BLaER1 (cell line): ENCODE data around the gene PGBD5.

Experiments used
- H3K27ac ChIP-seq: shearing (Covaris generic); formaldehyde crosslinking; 2 replicates; pipeline ENCODE4 v1.8.1; 2022
- H3K27me3 ChIP-seq: shearing (Covaris generic); formaldehyde crosslinking; 2 replicates; pipeline ENCODE4 v1.8.1; 2022
- H3K36me3 ChIP-seq: shearing (Covaris generic); formaldehyde crosslinking; 2 replicates; pipeline ENCODE4 v1.8.1; 2022
- H3K4me1 ChIP-seq: shearing (Covaris generic); formaldehyde crosslinking; 2 replicates; pipeline ENCODE4 v1.8.1; 2022
- H3K4me2 ChIP-seq: shearing (Covaris generic); formaldehyde crosslinking; 2 replicates; pipeline ENCODE4 v1.8.1; 2022
- H3K4me3 ChIP-seq: shearing (Covaris generic); formaldehyde crosslinking; 2 replicates; pipeline ENCODE4 v1.8.1; 2022
- H3K9ac ChIP-seq: shearing (Covaris generic); formaldehyde crosslinking; 2 replicates; pipeline ENCODE4 v1.8.1; 2022
- H3K9me3 ChIP-seq: shearing (Covaris generic); formaldehyde crosslinking; 2 replicates; pipeline ENCODE4 v1.8.1; 2022
- H4K20me1 ChIP-seq: shearing (Covaris generic); formaldehyde crosslinking; 2 replicates; pipeline ENCODE4 v1.8.1; 2022
- Cebpa-rat ChIP-seq: shearing (Covaris generic); IDR thresholded peaks from 2 replicates; pipeline ENCODE4 v1.8.1; 2022

The PGBD5 gene

DNA sequence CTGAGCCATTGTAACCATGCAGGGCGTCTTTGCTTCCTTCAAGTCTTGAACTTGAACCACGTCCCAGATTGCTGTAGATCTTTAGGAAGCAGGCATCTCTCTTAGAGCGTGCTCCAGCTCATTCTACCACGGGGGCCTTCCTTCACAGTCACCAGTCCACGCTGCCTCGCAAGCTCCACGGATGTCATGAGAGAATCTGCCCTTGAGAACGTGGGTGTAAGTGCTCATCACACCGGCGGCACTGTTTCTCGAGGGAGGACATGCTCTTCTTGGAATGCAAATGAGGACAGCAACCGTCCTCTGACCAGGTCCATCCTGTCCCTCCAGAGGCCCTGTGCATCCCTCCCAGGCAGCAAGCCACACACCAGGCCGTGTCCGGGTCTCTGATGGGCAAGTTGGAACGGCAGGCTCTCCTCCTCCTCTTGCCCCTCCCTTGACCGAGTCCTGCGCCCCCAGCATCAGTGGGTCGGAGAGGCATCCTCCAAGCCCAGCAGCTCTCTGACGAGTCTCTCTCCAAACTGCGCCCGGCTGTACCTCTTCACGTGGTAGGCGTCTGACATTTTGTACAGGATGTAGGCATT is 103.1 kb downstream of the PGBD5 start:
- no peaks in the 10 kb centered on the region for H3K9me3 ChIP-seq
- 0 out of 2 replicates have a peak, but pooled peaks cover 5% of the 10 kb centered on the region for H3K4me1 ChIP-seq
- no peak overlapping the region for H3K4me2 ChIP-seq
- H3K9ac ChIP-seq, result no peak overlapping the region
- no peaks in the 10 kb centered on the region for H3K27me3 ChIP-seq
- no peak for TF ChIP-seq Cebpa-rat
- H3K4me3 ChIP-seq, result no peak overlapping the region
- H3K36me3 ChIP-seq, result no peaks in the 10 kb centered on the region
- no peak overlapping the region for H3K27ac ChIP-seq
- H4K20me1 ChIP-seq, result no peaks in the 10 kb centered on the region

DNA sequence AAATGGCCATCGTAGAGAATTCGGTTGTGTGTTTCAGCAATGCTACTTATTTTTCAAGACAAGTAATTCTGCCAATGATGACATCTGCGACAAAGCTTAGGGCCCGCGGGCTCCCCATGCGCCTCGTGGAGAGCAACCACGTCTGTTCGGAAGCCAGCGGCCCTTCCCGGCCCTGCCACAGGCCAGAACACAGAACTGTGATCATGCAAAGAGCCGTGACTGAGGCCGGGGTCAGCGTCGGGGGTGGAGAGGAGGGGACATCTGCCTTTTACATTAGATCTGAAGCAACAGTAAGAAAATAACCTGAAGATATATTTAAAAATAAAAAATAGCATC is 103.7 kb downstream of the PGBD5 start:
- Histone ChIP-seq H3K4me1 (0 out of 2 replicates have a peak, but pooled peaks cover 5% of the 10 kb centered on the region), H3K4me2 (no peak overlapping the region), H3K27ac (no peak overlapping the region), H3K27me3 (no peaks in the 10 kb centered on the region), H3K9ac (no peak overlapping the region), H4K20me1 (no peaks in the 10 kb centered on the region), H3K36me3 (no peaks in the 10 kb centered on the region), H3K4me3 (no peak overlapping the region), H3K9me3 (no peaks in the 10 kb centered on the region)
- TF ChIP-seq Cebpa-rat, result no peak

GRCh38 chr1:230321741-230322420 is 104.3 kb downstream of the PGBD5 start:
- no peaks in the 10 kb centered on the region for H3K36me3 ChIP-seq
- H3K27me3 ChIP-seq, result no peaks in the 10 kb centered on the region
- H3K4me3 ChIP-seq, result no peak overlapping the region
- no peak overlapping the region for H3K27ac ChIP-seq
- H3K9me3 ChIP-seq, result no peaks in the 10 kb centered on the region
- no peaks in the 10 kb centered on the region for H4K20me1 ChIP-seq
- H3K9ac ChIP-seq, result no peak overlapping the region
- H3K4me1 ChIP-seq, result 0 out of 2 replicates have a peak, but pooled peaks cover 5% of the 10 kb centered on the region
- TF ChIP-seq Cebpa-rat, result no peak
- H3K4me2 ChIP-seq, result no peak overlapping the region

- Histone ChIP-seq H3K27ac (no peak overlapping the region), H3K4me1 (0 out of 2 replicates have a peak, but pooled peaks cover 5% of the 10 kb centered on the region), H4K20me1 (no peaks in the 10 kb centered on the region), H3K27me3 (no peaks in the 10 kb centered on the region), H3K9me3 (no peaks in the 10 kb centered on the region), H3K36me3 (no peaks in the 10 kb centered on the region), H3K4me3 (no peak overlapping the region), H3K9ac (no peak overlapping the region), H3K4me2 (no peak overlapping the region)
- TF ChIP-seq Cebpa-rat, result no peak
Observed at GRCh38 chr1:230321341-230321740, 104.8 kb downstream of the PGBD5 start.

DNA sequence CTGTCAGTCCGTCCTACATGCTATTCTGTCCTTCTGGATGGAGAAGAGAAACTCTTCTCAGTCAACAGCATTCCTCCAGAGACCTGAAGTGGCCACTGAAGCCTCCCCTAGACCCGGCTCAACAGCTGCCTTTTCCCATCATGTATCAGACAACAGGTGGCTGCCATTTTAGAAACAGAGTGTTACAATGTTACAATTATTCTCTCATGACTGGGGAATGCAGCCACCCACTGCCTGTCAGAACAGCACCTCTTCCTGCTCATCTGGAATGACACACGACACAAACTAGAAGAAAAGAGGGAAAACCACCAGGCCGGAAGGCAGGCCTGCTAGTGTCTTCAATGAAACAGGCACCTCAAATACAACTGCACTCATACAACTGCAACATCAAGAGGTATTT is 105.3 kb downstream of the PGBD5 start:
- Histone ChIP-seq H3K36me3 (no peaks in the 10 kb centered on the region), H3K27me3 (no peaks in the 10 kb centered on the region), H3K27ac (no peak overlapping the region), H3K9ac (no peak overlapping the region), H3K4me1 (0 out of 2 replicates have a peak, but pooled peaks cover 5% of the 10 kb centered on the region), H3K4me2 (no peak overlapping the region), H3K4me3 (no peak overlapping the region), H4K20me1 (no peaks in the 10 kb centered on the region), H3K9me3 (no peaks in the 10 kb centered on the region)
- no peak for TF ChIP-seq Cebpa-rat

- H3K9me3 ChIP-seq, result no peaks in the 10 kb centered on the region
- no peaks in the 10 kb centered on the region for H3K27me3 ChIP-seq
- H3K27ac ChIP-seq, result no peak overlapping the region
- no peak for TF ChIP-seq Cebpa-rat
- H4K20me1 ChIP-seq, result no peaks in the 10 kb centered on the region
- H3K36me3 ChIP-seq, result no peaks in the 10 kb centered on the region
- H3K4me3 ChIP-seq, result no peak overlapping the region
- H3K4me2 ChIP-seq, result no peak overlapping the region
- H3K9ac ChIP-seq, result no peak overlapping the region
- H3K4me1 ChIP-seq, result 0 out of 2 replicates have a peak, but pooled peaks cover 5% of the 10 kb centered on the region
Observed at GRCh38 chr1:230319014-230319747, 107.0 kb downstream of the PGBD5 start.

GRCh38 chr1:230317823-230318819 is 108.0 kb downstream of the PGBD5 start:
- H3K9me3 ChIP-seq, result no peaks in the 10 kb centered on the region
- no peak overlapping the region for H3K4me3 ChIP-seq
- H3K4me1 ChIP-seq, result 0 out of 2 replicates have a peak, but pooled peaks cover 5% of the 10 kb centered on the region
- H3K36me3 ChIP-seq, result no peaks in the 10 kb centered on the region
- H3K9ac ChIP-seq, result no peak overlapping the region
- TF ChIP-seq Cebpa-rat, result no peak
- no peak overlapping the region for H3K27ac ChIP-seq
- H4K20me1 ChIP-seq, result no peaks in the 10 kb centered on the region
- H3K4me2 ChIP-seq, result no peak overlapping the region
- no peaks in the 10 kb centered on the region for H3K27me3 ChIP-seq

- Histone ChIP-seq H3K4me1 (0 out of 2 replicates have a peak, but pooled peaks cover 5% of the 10 kb centered on the region), H3K27ac (no peak overlapping the region), H3K9ac (no peak overlapping the region), H3K9me3 (no peaks in the 10 kb centered on the region), H4K20me1 (no peaks in the 10 kb centered on the region), H3K4me2 (no peak overlapping the region), H3K27me3 (no peaks in the 10 kb centered on the region), H3K36me3 (no peaks in the 10 kb centered on the region), H3K4me3 (no peak overlapping the region)
- TF ChIP-seq Cebpa-rat, result no peak
Observed at GRCh38 chr1:230316864-230317745, 109.0 kb downstream of the PGBD5 start.
